ENCODE measurements around the gene SCN4A. TPM values are rescaled to one million over a fixed set of nuclear protein-coding genes. Genes with fewer than 3 reads are reported as not detected.

Gene SCN4A
- total and polyA plus RNA-seq, 2 of the 13 experiments (the other 11 are each of a cell fraction or from before 2014, with no cell fraction given) = 0.02 to 0.03 TPM

DNA sequence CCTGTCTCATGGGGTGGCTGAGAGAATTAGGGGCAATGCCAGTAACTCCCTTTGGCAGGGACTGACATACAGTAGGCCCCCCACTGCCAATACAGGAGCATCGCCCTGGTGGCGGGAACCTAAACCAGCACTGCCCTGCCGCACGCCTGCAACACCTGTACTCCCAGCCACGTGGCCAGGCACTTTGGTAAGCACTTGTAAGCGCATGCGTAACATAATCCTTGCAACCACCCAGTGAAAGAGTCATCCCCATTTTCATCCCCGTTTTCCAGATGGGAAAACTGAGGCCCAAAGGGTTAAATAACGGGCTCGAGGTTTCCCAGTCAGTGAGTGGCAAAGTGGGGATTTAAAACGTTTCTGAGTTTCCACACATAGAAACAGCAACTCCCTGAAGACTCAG lies 17.5 kb downstream of the SCN4A start:
- ChIA-PET CTCF (ENCODE audit: low intra/inter-chr PET ratio, low total read pairs) (no interaction called here), POLR2A (no interaction called here)
- Histone ChIP-seq H3K4me3 (replicated peaks in 1 of 3; ENCODE audit: insufficient read depth in 1 of 3, low read depth in 2 of 3, low read length in 3 of 3) (no peak overlapping the region), H3K79me2 (ENCODE audit: insufficient read depth, low read length) (no peaks in the 10 kb centered on the region), H3K4me1 (ENCODE audit: insufficient read depth, low read length) (peaks cover 20% of the 10 kb centered on the region), H4K20me1 (ENCODE audit: insufficient read depth, low read length) (no peaks in the 10 kb centered on the region), H3K27ac (ENCODE audit: extremely low read length, insufficient read depth, low read length) (no peak overlapping the region), H3K9ac (ENCODE audit: insufficient read depth, low read depth, low read length) (no peak overlapping the region), H3K9me3 (ENCODE audit: low read length) (no peaks in the 10 kb centered on the region), H2AFZ (ENCODE audit: low read length) (no peak overlapping the region), H3K27me3 (ENCODE audit: control insufficient read depth in 1 of 2, insufficient read depth in 2 of 2, low read length in 2 of 2) (peaks cover 19 to 51% of the 10 kb centered on the region in 2 experiments; a peak in 4 of 5 replicates), H3K4me2 (ENCODE audit: low read depth, low read length) (no peak overlapping the region), H3K36me3 (replicated peaks in 1 of 2; ENCODE audit: control insufficient read depth in 1 of 2, insufficient read depth in 2 of 2, low read length in 2 of 2) (no peaks in the 10 kb centered on the region)
- intact Hi-C loops (cut with micrococcal nuclease; ENCODE audit: unreplicated experiment) (no loop called here), in situ Hi-C loops (cut with HindIII; ENCODE audit: extremely low pct_ligation_motif_present, low pct_unique_long_range_greater_than_20kb) (no loop called here)
- no peak for DNase-seq (ENCODE audit: low spot score)
- no peak for FAIRE-seq
- BruUV-seq (replicated peaks) = no TSS peak
- ATAC-seq = no peak
- TF ChIP-seq KDM2A (CRISPR knock-in tag; IDR thresholded peaks at IDR 0.05; ENCODE audit: borderline replicate concordance, low read depth) (no peak), ZMYM3 (CRISPR knock-in tag; IDR thresholded peaks at IDR 0.05) (peak; percentile 51; the same call in 1 of the 2 replicates), ZNF629 (CRISPR knock-in tag; conservative IDR thresholded peaks at IDR 0.05) (peak; percentile 91)
- WGBS (ENCODE audit: low lambda C conversion rate) = 37% methylated on average over 8 of the region's 11 CpGs

DNA sequence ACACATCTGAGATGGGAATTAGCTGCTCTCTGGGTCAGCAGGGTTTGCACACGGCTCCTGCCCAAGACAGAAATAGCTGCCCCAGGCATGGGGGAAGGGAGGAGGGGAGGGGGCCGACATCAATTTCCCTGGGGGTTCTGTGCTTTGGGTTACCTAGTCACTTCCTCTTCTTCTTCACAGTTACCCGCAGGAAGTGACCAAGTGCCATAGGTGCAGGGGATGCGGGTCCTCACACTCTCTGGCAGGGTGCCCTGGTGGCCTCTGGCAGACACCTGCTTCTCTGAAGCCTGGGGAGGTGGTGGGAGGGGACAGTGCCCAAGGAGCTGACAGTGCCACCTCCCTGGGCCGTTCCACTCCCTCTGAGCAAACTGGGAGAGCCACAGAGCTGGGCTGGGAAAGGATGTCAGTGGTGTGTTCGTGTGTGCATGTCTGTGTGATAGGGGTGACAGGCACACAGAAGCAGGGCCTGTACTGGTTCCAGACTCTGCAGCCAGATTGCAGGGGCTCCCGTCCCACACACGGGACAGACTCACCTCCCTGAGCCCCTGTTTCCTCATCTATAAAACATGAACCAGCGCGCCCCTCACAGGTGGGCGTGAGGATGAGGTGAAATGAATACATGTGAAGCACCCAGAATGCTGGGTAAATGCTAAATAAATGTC lies 18.2 kb downstream of the SCN4A start:
- POLR2A ChIA-PET = no interaction called here
- no peaks in the 10 kb centered on the region for H3K9me3 ChIP-seq (ENCODE audit: low read length)
- H3K9ac ChIP-seq (ENCODE audit: insufficient read depth, low read depth, low read length) = no peak overlapping the region
- H3K4me2 ChIP-seq (ENCODE audit: low read depth, low read length) = no peak overlapping the region
- no peak overlapping the region for H3K4me3 ChIP-seq (replicated peaks in 1 of 3; ENCODE audit: insufficient read depth in 1 of 3, low read depth in 2 of 3, low read length in 3 of 3)
- no peaks in the 10 kb centered on the region for H3K36me3 ChIP-seq (replicated peaks in 1 of 2; ENCODE audit: control insufficient read depth in 1 of 2, insufficient read depth in 2 of 2, low read length in 2 of 2)
- FAIRE-seq (no peak), ATAC-seq (no peak), DNase-seq (ENCODE audit: low spot score) (no peak)
- CTCF ChIA-PET (ENCODE audit: low intra/inter-chr PET ratio, low total read pairs) = no interaction called here
- 38% methylated on average over 8 of the region's 11 CpGs for WGBS (ENCODE audit: low lambda C conversion rate)
- no peak overlapping the region for H3K27ac ChIP-seq (ENCODE audit: extremely low read length, insufficient read depth, low read length)
- BruUV-seq (replicated peaks) = no TSS peak
- H4K20me1 ChIP-seq (ENCODE audit: insufficient read depth, low read length) = no peaks in the 10 kb centered on the region
- intact Hi-C loops (cut with micrococcal nuclease; ENCODE audit: unreplicated experiment) (no loop called here), in situ Hi-C loops (cut with HindIII; ENCODE audit: extremely low pct_ligation_motif_present, low pct_unique_long_range_greater_than_20kb) (no loop called here)
- peaks cover 22% of the 10 kb centered on the region for H3K4me1 ChIP-seq (ENCODE audit: insufficient read depth, low read length)
- H3K79me2 ChIP-seq (ENCODE audit: insufficient read depth, low read length) = no peaks in the 10 kb centered on the region
- H2AFZ ChIP-seq (ENCODE audit: low read length) = no peak overlapping the region
- peaks cover 19 to 51% of the 10 kb centered on the region in 2 experiments; a peak in 4 of 5 replicates for H3K27me3 ChIP-seq (ENCODE audit: control insufficient read depth in 1 of 2, insufficient read depth in 2 of 2, low read length in 2 of 2)
- TF ChIP-seq CHD4 (IDR thresholded peaks at IDR 0.05; ENCODE audit: borderline replicate concordance, low read length) = no peak
- TF ChIP-seq RCOR2 (CRISPR knock-in tag; IDR thresholded peaks at IDR 0.05) = no peak
- TF ChIP-seq ZNF101 (CRISPR knock-in tag; IDR thresholded peaks at IDR 0.05; ENCODE audit: borderline replicate concordance, low read depth) = no peak
- TF ChIP-seq BHLHE40 (IDR thresholded peaks at IDR 0.05; ENCODE audit: low read length) = no peak
- no peak for TF ChIP-seq ERF (CRISPR knock-in tag; IDR thresholded peaks at IDR 0.05)
- TF ChIP-seq, protein P1, sequence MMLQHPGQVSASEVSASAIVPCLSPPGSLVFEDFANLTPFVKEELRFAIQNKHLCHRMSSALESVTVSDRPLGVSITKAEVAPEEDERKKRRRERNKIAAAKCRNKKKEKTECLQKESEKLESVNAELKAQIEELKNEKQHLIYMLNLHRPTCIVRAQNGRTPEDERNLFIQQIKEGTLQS (CRISPR knock-in tag; IDR thresholded peaks at IDR 0.05) = no peak
- TF ChIP-seq SATB2 (CRISPR knock-in tag; IDR thresholded peaks at IDR 0.05) = no peak
- TF ChIP-seq, protein P2, sequence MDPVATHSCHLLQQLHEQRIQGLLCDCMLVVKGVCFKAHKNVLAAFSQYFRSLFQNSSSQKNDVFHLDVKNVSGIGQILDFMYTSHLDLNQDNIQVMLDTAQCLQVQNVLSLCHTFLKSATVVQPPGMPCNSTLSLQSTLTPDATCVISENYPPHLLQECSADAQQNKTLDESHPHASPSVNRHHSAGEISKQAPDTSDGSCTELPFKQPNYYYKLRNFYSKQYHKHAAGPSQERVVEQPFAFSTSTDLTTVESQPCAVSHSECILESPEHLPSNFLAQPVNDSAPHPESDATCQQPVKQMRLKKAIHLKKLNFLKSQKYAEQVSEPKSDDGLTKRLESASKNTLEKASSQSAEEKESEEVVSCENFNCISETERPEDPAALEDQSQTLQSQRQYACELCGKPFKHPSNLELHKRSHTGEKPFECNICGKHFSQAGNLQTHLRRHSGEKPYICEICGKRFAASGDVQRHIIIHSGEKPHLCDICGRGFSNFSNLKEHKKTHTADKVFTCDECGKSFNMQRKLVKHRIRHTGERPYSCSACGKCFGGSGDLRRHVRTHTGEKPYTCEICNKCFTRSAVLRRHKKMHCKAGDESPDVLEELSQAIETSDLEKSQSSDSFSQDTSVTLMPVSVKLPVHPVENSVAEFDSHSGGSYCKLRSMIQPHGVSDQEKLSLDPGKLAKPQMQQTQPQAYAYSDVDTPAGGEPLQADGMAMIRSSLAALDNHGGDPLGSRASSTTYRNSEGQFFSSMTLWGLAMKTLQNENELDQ (CRISPR knock-in tag; IDR thresholded peaks at IDR 0.05; ENCODE audit: borderline replicate concordance) = no peak
- TF ChIP-seq STAG1 (CRISPR knock-in tag; IDR thresholded peaks at IDR 0.05) = no peak
- TF ChIP-seq ZNF552 (CRISPR knock-in tag; IDR thresholded peaks at IDR 0.05; ENCODE audit: borderline replicate concordance) = no peak

All from HepG2 (cell line).